ENCODE results near the gene RBMX. TPM values are rescaled to one million over a fixed set of nuclear protein-coding genes. Genes with fewer than 3 reads are reported as not detected.
A peak's percentile ranks its signal among the peaks of the same experiment; 100 is the strongest.
"Not testable (repeated sequence)": the region's sequence is repeated elsewhere in the genome, so short reads cannot be mapped to it uniquely, and the experiment has no call there.

RBMX gene
- total RNA-seq, result 100 to 1,000 TPM; 320 to 414 TPM

DNA sequence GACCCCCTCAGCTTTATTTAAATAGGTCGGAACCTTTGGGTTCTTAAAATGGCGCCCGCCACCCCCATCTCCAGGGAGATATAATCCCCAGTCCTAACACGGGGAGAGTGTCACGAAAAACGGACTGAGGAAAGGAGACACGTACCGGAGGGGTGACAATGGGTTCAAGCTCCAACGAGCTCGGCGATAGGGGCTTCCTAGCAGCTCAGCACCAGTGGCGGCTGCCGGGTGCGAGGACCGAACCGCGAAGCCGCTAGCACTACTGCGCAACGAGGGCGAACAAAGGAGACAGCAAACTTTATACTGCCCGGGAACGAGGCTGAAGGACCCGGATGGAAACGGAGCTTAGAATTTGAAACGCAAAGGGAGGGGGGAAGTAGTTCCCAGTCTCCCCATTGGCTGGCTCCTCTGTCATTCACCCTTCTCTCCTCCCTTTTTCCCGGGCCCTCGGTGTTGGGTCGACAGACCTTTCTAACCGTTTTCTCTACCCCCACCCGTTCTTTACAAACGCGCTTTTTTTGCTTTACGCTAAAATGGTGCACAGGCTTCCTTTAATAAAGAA is at the start of gene RBMX:
Gene RBMX, minus strand, starts transcription at position 274 of the 562 bp plus-strand sequence. CDS start 1,298 bp downstream, outside the sequence.
- CTCF ChIA-PET, result interaction anchor here (1.0 kb wide), 1 partner anchor 10 kb away, joined by 4 read pairs; no protein-coding TSS in a partner anchor
- Mint-ChIP-seq H3K4me1 (peaks cover 19% of the 10 kb centered on the region), H3K27ac (peak within 1 kb of the TSS; percentile 100), H3K27me3 (no peaks in the 10 kb centered on the region), H3K4me3 (peak within 1 kb of the TSS; percentile 100), H3K36me3 (ENCODE audit: low read depth) (peaks cover 38% of the 10 kb centered on the region), H3K9me3 (ENCODE audit: low read depth) (no peaks in the 10 kb centered on the region)
- ATAC-seq (peak; percentile 93), DNase-seq (peak; percentile 92)
- intact Hi-C loops (cut with DNase I, micrococcal nuclease), result loop anchor here (1.0 to 2.0 kb wide), 5 partner anchors 28 to 383 kb away; partner anchors contain the start of genes ARHGEF6 (in 1 of the 2) and HTATSF1 (in 1 of the 2)
- POLR2A ChIA-PET, result interaction anchor here (0.5 to 1.2 kb wide), 9 partner anchors 10 to 382 kb away, joined by 3 to 8 read pairs (median 4); no protein-coding TSS in a partner anchor

DNA sequence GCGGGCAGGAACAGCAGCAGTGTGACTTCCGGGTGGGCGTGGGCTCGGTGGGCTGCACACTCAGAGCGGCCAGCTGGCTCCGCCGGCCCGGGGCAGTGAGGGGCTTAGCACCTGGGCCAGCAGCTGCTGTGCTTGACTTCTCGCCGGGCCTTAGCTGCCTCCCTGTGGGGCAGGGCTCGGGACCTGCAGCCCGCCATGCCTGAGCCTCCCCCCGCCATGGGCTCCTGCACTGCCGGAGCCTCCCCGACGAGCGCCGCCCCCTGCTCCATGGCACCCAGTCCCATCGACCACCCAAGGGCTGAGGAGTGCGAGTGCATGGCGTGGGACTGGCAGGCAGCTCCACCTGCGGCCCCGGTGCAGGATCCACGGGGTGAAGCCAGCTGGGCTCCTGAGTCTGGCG is 40.9 kb upstream of the RBMX start:
- DNase-seq; H3K27me3 Mint-ChIP-seq; H3K36me3 Mint-ChIP-seq (ENCODE audit: low read depth); H3K9me3 Mint-ChIP-seq (ENCODE audit: low read depth); intact Hi-C loops (cut with DNase I, micrococcal nuclease); H3K4me1 Mint-ChIP-seq; H3K27ac Mint-ChIP-seq; ATAC-seq; H3K4me3 Mint-ChIP-seq: not testable (repeated sequence)
- ChIA-PET POLR2A (interaction anchor here (0.6 kb wide), 1 partner anchor 195 kb away, joined by 3 read pairs; no protein-coding TSS in a partner anchor), CTCF (interaction anchor here (0.8 kb wide), 1 partner anchor 206 kb away, joined by 4 read pairs; no protein-coding TSS in a partner anchor)

DNA sequence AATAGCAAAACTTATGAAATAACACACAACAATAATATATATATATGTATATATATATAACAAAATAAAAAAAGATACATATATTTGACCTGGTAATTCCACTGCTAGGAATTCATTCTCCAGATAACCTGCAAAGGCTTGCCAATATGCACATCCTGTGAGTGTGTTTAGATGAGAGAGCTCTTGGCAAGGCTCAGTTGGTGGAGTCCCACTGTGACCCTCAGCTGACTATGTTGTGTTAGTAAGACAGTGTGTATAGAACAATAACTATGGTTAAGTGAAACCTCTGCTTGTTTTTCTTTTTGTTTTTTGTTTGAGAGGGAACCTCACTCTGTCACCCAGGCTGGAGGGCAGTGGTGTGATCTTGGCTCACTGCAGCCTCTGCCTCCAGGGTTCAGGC is 39.5 kb upstream of the RBMX start:
- H3K36me3 Mint-ChIP-seq (ENCODE audit: low read depth), result peaks cover 7% of the 10 kb centered on the region
- H3K27ac Mint-ChIP-seq, result no peak overlapping the region
- ATAC-seq (no peak), DNase-seq (no peak)
- H3K9me3 Mint-ChIP-seq (ENCODE audit: low read depth), result no peaks in the 10 kb centered on the region
- H3K27me3 Mint-ChIP-seq, result no peaks in the 10 kb centered on the region
- intact Hi-C loops (cut with DNase I, micrococcal nuclease), result no loop called here
- no peak overlapping the region for H3K4me3 Mint-ChIP-seq
- H3K4me1 Mint-ChIP-seq, result peaks cover 2% of the 10 kb centered on the region
- ChIA-PET POLR2A (interaction anchor here (0.8 kb wide), 1 partner anchor 39 kb away, joined by 4 read pairs; the partner anchor contains the start of gene RBMX), CTCF (no interaction called here)

DNA sequence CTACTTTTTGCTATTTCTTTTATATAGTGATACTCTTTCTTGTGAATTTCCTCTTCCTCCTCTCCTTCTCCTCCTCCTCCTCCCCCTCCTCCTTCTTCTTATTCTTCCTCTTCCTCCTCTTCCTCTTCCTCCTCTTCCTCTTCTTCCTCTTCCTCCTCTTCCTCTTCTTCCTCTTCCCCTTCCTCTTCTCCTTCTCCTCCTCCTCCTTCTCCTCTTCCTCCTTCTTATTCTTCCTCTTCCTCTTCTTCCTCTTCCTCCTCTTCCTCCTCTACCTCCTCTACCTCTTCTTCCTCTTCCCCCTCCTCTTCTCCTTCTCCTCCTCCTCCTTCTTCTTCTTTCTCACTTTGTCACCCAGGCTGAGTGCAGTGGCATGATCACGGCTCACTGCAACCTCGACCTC is 36.3 kb upstream of the RBMX start:
- Mint-ChIP-seq H3K4me3 (no peak overlapping the region), H3K36me3 (ENCODE audit: low read depth) (peaks cover under 1% of the 10 kb centered on the region), H3K27ac (no peak overlapping the region), H3K27me3 (no peaks in the 10 kb centered on the region), H3K9me3 (ENCODE audit: low read depth) (no peaks in the 10 kb centered on the region), H3K4me1 (peaks cover under 1% of the 10 kb centered on the region)
- intact Hi-C loops (cut with DNase I, micrococcal nuclease), result loop anchor here in 1 of 2 experiments (10.0 kb wide), 1 partner anchor 662 kb away; the partner anchor contains the start of gene MAP7D3
- POLR2A ChIA-PET, result no interaction called here
- CTCF ChIA-PET, result interaction anchor here (0.8 kb wide), 1 partner anchor 8 kb away, joined by 3 read pairs; no protein-coding TSS in a partner anchor
- DNase-seq (no peak), ATAC-seq (no peak)

DNA sequence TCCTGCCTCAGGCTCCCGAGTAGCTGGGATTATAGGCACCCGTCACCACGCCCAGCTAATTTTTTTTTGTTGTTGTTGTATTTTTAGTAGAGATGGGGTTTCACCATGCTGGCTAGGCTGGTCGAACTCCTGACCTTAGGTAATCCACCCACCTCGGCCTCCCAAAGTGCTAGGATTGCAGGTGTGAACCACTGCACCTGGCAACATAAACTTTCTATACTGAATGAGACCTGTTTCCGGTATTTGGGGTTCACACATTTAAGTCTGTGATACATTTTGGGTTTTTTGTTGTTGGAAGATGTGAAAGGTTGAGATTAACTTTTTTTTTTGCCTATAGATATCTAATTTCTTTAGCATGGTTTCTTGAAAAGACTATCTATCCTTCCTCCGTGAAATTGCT is 31.1 kb upstream of the RBMX start:
- H3K9me3 Mint-ChIP-seq (ENCODE audit: low read depth); H3K27me3 Mint-ChIP-seq; H3K36me3 Mint-ChIP-seq (ENCODE audit: low read depth); DNase-seq; CTCF ChIA-PET; POLR2A ChIA-PET; H3K27ac Mint-ChIP-seq; ATAC-seq: not testable (repeated sequence)
- peak overlapping the region; percentile 26 for H3K4me3 Mint-ChIP-seq
- peaks cover 16% of the 10 kb centered on the region for H3K4me1 Mint-ChIP-seq
- intact Hi-C loops (cut with DNase I, micrococcal nuclease), result loop anchor here in 1 of 2 experiments (5.0 to 10.0 kb wide), 2 partner anchors 199 to 657 kb away; partner anchors contain the start of gene MAP7D3

DNA sequence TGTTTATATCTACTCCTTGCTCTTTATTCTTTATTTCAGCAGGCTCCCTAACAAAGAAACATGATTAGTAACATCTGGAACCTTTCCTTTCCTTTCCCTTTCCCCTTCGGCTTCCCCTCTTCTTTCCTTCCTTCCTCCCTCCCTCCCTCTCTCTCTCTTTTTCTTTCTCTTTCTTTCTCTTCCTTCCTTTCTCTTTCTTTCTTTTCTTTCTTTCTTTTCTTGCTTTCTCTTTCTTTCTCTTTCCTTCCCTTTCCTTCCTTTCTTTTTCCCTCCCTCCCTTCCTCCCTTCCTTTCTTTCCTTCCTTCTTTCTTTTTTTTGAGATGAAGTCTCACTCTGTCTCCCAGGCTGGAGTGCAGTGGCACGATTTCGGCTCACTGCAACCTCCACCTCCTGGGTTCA is 30.7 kb upstream of the RBMX start:
- ATAC-seq, result no peak
- peak overlapping the region; percentile 26 for H3K4me3 Mint-ChIP-seq
- no peaks in the 10 kb centered on the region for H3K27me3 Mint-ChIP-seq
- no peaks in the 10 kb centered on the region for H3K36me3 Mint-ChIP-seq (ENCODE audit: low read depth)
- DNase-seq, result no peak
- ChIA-PET POLR2A (no interaction called here), CTCF (interaction anchor here (0.8 kb wide), 1 partner anchor 14 kb away, joined by 3 read pairs; no protein-coding TSS in a partner anchor)
- intact Hi-C loops (cut with DNase I, micrococcal nuclease), result loop anchor here in 1 of 2 experiments (5.0 to 10.0 kb wide), 2 partner anchors 199 to 656 kb away; partner anchors contain the start of gene MAP7D3
- H3K9me3 Mint-ChIP-seq (ENCODE audit: low read depth), result no peaks in the 10 kb centered on the region
- no peak overlapping the region for H3K27ac Mint-ChIP-seq
- peaks cover 16% of the 10 kb centered on the region for H3K4me1 Mint-ChIP-seq

DNA sequence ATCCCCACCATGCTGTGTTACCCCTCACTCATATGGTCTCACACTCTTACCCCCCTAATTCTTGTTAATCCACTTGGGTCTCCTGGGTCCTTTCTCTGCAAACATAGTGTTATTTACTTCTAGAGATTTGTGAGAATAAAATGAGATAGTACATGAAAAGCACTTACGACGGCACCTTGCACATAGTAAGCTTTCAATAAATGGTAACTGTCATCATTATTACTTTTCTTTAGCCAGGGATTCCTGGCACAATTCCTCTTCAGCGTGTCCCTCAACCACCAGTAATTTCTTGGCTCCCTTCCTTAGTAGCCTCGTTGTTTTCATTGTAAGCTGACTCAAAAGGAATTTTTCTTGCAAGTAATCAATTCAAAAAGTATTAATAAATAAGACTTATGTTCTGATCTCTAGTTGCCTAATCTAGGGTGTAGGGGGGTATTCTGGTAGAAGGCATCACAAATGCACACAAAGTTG is 30.1 kb upstream of the RBMX start:
- Mint-ChIP-seq H3K4me1 (peaks cover 16% of the 10 kb centered on the region), H3K36me3 (ENCODE audit: low read depth) (no peaks in the 10 kb centered on the region), H3K9me3 (ENCODE audit: low read depth) (no peaks in the 10 kb centered on the region), H3K27ac (peak overlapping the region; percentile 79), H3K27me3 (no peaks in the 10 kb centered on the region), H3K4me3 (peak overlapping the region; percentile 90)
- ATAC-seq (no peak), DNase-seq (no peak)
- intact Hi-C loops (cut with DNase I, micrococcal nuclease), result loop anchor here in 1 of 2 experiments (1.0 to 10.0 kb wide), 3 partner anchors 15 to 656 kb away; partner anchors contain the start of gene MAP7D3
- ChIA-PET POLR2A (no interaction called here), CTCF (interaction anchor here (0.5 to 0.8 kb wide), 2 partner anchors 13 to 22 kb away, joined by 3 read pairs; no protein-coding TSS in a partner anchor)

DNA sequence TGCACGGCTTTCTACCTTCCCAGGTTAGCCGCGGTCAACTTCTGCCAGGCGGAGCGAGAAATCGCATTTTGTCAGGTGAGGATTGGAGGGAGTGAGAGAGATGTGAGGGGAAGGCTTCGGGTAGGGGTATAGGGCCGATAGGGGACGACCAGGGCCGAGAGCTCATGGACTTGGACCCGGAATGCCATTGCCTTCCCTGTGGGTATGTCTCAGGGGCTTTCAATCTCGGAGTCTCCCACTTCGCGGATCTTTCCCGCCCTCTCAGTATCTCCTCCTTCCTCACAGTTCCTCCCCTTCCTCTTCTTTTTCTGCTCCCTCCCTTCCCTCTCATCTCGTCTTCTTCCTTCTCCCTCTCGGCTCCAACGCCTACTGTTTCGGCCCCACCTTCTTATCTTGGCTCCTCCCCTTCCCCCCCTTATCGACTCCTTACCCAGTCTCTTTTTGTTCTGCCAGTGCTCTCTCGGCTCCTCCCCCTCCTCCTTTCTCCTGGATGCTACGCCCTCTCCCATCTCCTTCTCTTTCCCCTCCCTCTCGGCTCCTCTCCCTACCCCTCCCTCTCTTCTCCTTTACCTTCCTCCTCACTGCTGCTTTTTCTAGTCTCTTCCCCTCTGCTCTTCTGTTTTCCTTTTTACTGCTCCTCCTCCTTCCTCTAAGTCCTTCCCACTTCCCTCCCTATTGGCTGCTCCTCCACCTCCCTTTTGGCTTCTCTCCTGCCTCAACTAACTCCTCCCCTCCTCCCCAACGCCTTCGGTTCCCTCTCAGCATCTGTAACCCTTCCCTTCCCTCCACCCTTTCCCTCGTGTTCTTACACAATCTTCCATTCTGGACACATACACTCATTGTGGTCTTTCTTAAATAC is 29.4 kb upstream of the RBMX start:
- no peaks in the 10 kb centered on the region for H3K27me3 Mint-ChIP-seq
- DNase-seq (peak; percentile 75), ATAC-seq (peak; percentile 78)
- no peaks in the 10 kb centered on the region for H3K36me3 Mint-ChIP-seq (ENCODE audit: low read depth)
- H3K27ac Mint-ChIP-seq, result peak overlapping the region; percentile 79
- no peaks in the 10 kb centered on the region for H3K9me3 Mint-ChIP-seq (ENCODE audit: low read depth)
- ChIA-PET POLR2A (interaction anchor here (1.5 to 1.7 kb wide), 2 partner anchors 29 to 31 kb away, joined by 8 read pairs; partner anchors contain the start of gene RBMX), CTCF (interaction anchor here (0.5 to 0.8 kb wide), 2 partner anchors 12 to 13 kb away, joined by 3 to 4 read pairs; no protein-coding TSS in a partner anchor)
- peak overlapping the region; percentile 90 for H3K4me3 Mint-ChIP-seq
- intact Hi-C loops (cut with DNase I, micrococcal nuclease), result loop anchor here (1.0 to 10.0 kb wide), 5 partner anchors 15 to 655 kb away; partner anchors contain the start of genes RBMX (in 2 of the 2) and MAP7D3 (in 1 of the 2)
- H3K4me1 Mint-ChIP-seq, result peaks cover 16% of the 10 kb centered on the region

DNA sequence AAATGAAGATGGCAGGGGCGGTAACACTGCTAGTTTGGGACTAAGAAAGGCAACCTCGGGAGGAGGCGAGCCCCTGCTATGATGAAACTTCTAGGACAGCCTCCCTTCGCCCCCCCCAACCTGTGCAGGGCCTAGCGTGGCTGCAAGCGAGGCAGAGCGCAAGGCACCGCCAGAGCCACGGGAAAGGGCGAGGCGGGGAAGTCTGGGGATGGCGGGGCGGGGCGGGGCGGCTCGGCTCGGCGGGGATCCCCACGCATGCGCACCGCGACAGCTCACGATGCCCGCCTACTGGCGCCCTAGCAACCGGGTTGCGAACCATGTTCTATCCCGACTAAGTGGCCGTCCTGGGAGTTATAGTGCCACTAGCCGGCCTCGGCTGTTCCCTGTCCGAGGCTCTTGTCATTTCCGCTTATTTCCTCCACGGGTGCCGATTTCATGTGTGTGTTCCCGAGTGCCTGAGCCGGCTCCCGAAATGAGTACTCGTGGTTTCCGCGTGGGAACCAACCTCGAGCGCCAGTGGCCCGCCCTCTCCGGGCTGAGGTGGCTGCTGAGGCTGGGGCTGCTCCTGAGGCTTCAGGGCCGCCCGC is 28.7 kb upstream of the RBMX start:
- peak; percentile 67 for ATAC-seq
- CTCF ChIA-PET, result no interaction called here
- POLR2A ChIA-PET, result interaction anchor here (1.5 to 1.7 kb wide), 2 partner anchors 29 to 31 kb away, joined by 8 read pairs; partner anchors contain the start of gene RBMX
- H3K27me3 Mint-ChIP-seq, result no peaks in the 10 kb centered on the region
- peak overlapping the region; percentile 79 for H3K27ac Mint-ChIP-seq
- peak; percentile 85 for DNase-seq
- intact Hi-C loops (cut with DNase I, micrococcal nuclease), result loop anchor here (1.0 to 2.0 kb wide), 2 partner anchors 28 to 29 kb away; partner anchors contain the start of gene RBMX (in 2 of the 2)
- H3K4me1 Mint-ChIP-seq, result peaks cover 16% of the 10 kb centered on the region
- peak overlapping the region; percentile 90 for H3K4me3 Mint-ChIP-seq
- H3K36me3 Mint-ChIP-seq (ENCODE audit: low read depth), result no peaks in the 10 kb centered on the region
- H3K9me3 Mint-ChIP-seq (ENCODE audit: low read depth), result no peaks in the 10 kb centered on the region

DNA sequence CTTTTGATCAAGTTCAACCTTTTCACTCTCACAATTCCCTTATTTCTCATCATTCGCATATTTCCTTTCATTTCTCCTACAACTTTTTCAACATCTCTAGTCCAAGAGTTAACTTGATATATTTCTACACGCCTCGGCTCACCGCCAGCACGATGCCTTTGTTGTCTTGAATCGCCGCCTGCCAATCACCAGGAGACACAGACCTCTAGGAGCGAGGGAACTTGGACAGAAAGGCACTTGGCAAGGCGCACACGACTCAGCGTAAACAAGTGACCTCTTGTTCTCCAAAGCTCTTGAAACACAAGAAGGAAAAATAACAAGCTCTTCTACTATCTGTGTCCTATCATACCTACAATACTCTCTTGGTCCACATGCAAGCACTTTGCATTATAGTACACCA is 27.1 kb upstream of the RBMX start:
- Mint-ChIP-seq H3K27ac (no peak overlapping the region), H3K4me1 (peaks cover 16% of the 10 kb centered on the region), H3K36me3 (ENCODE audit: low read depth) (no peaks in the 10 kb centered on the region), H3K27me3 (no peaks in the 10 kb centered on the region), H3K9me3 (ENCODE audit: low read depth) (no peaks in the 10 kb centered on the region), H3K4me3 (no peak overlapping the region)
- ATAC-seq (no peak), DNase-seq (no peak)
- CTCF ChIA-PET, result interaction anchor here (1.3 kb wide), 1 partner anchor 12 kb away, joined by 4 read pairs; no protein-coding TSS in a partner anchor
- POLR2A ChIA-PET, result no interaction called here
- intact Hi-C loops (cut with DNase I, micrococcal nuclease), result loop anchor here in 1 of 2 experiments (2.0 kb wide), 1 partner anchor 27 kb away; the partner anchor contains the start of gene RBMX

Data from activated CD4-positive, alpha-beta T cell treated with anti-CD3 and anti-CD28 coated beads for 36 hours (primary cell).